GM23338 (cell line): Measurements from ENCODE around the gene NRSN2. TPM values are rescaled to one million over a fixed set of nuclear protein-coding genes. Genes with fewer than 3 reads are reported as not detected.

Source experiments
- ATAC-seq: fragments of 200-7000 bp; cut with Tn5 transposase; 3 replicates; pipeline ENCODE4 v1.9.1; 2020
- DNase-seq: peaks from one replicate; pipeline ENCODE4 v3.0.0-alpha.2; 2015; ENCODE audit warnings: low spot score
- H2AFZ ChIP-seq: fragments of 200-600 bp; sonication (generic); 2 replicates; pipeline ENCODE4 v1.8.0; 2016; ENCODE audit warnings: antibody characterized with exemption, mild to moderate bottlenecking, moderate library complexity
- H3F3A ChIP-seq: fragments of 200-600 bp; sonication (generic); replicated peaks from 2 replicates; pipeline ENCODE4 v1.8.0; 2017; ENCODE audit warnings: antibody characterized with exemption, mixed run types, low read depth
- H3K27ac ChIP-seq: fragments of 200-600 bp; sonication (generic); 2 replicates; pipeline ENCODE4 v1.6.1; 2016; ENCODE audit warnings: low read depth
- H3K27me3 ChIP-seq: fragments of 200-600 bp; sonication (generic); 2 replicates; pipeline ENCODE4 v1.8.0; 2016; ENCODE audit warnings: mild to moderate bottlenecking, mixed run types, moderate library complexity; ENCODE audit not compliant: insufficient read depth
- H3K36me3 ChIP-seq: fragments of 200-600 bp; sonication (generic); 2 replicates; pipeline ENCODE4 v1.8.0; 2016; ENCODE audit warnings: mild to moderate bottlenecking; ENCODE audit not compliant: insufficient read depth
- H3K4me1 ChIP-seq: fragments of 200-600 bp; sonication (generic); 2 replicates; pipeline ENCODE4 v1.8.0; 2016; ENCODE audit warnings: mild to moderate bottlenecking, moderate library complexity; ENCODE audit not compliant: insufficient read depth
- H3K4me2 ChIP-seq: fragments of 200-600 bp; sonication (generic); 2 replicates; pipeline ENCODE4 v1.7.1; 2017; ENCODE audit warnings: mixed run types
- H3K4me3 ChIP-seq: fragments of 200-600 bp; sonication (generic); 2 replicates; pipeline ENCODE4 v1.6.1; 2016; ENCODE audit warnings: mixed run types
- H3K79me2 ChIP-seq: fragments of 200-600 bp; sonication (generic); replicated peaks from 2 replicates; pipeline ENCODE4 v1.8.0; 2017; ENCODE audit warnings: mild to moderate bottlenecking; ENCODE audit not compliant: insufficient read depth
- H3K9me2 ChIP-seq: fragments of 200-600 bp; sonication (generic); 2 replicates; pipeline ENCODE4 v1.8.0; 2017; ENCODE audit not compliant: insufficient read depth
- H4K20me1 ChIP-seq: fragments of 200-600 bp; sonication (generic); replicated peaks from 2 replicates; pipeline ENCODE4 v1.8.0; 2017; ENCODE audit warnings: mild to moderate bottlenecking; ENCODE audit not compliant: insufficient read depth
- H3K27ac Mint-ChIP-seq: 2 replicates; pipeline ENCODE4 v1.8.0; 2020; ENCODE audit warnings: inconsistent platforms, mild to moderate bottlenecking, moderate library complexity, mixed read lengths
- H3K27me3 Mint-ChIP-seq: 3 replicates; pipeline ENCODE4 v1.8.0; 2022; ENCODE audit warnings: low read depth, mild to moderate bottlenecking, moderate library complexity, mixed read lengths, inconsistent platforms; ENCODE audit not compliant: insufficient read depth, poor library complexity
- H3K36me3 Mint-ChIP-seq: 3 replicates; pipeline ENCODE4 v1.8.0; 2021; ENCODE audit warnings: low read depth, mild to moderate bottlenecking, inconsistent platforms, moderate library complexity, mixed read lengths
- H3K4me1 Mint-ChIP-seq: 3 replicates; pipeline ENCODE4 v1.8.0; 2020; ENCODE audit warnings: mild to moderate bottlenecking, inconsistent platforms, mixed read lengths
- H3K4me3 Mint-ChIP-seq: 3 replicates; pipeline ENCODE4 v1.8.0; 2021; ENCODE audit warnings: moderate library complexity, mild to moderate bottlenecking, inconsistent platforms, mixed read lengths
- H3K9me3 Mint-ChIP-seq: 3 replicates; pipeline ENCODE4 v1.8.0; 2020; ENCODE audit warnings: moderate library complexity, mild to moderate bottlenecking, inconsistent platforms, mixed read lengths
- CREB1 ChIP-seq: fragments of 250-450 bp; sonication (Bioruptor Pico); IDR thresholded peaks from 2 replicates; pipeline ENCODE4 v1.5.0; 2020; ENCODE audit warnings: low read depth, mild to moderate bottlenecking, moderate library complexity
- EZH2 ChIP-seq: fragments of 200-600 bp; sonication (generic); IDR thresholded peaks from one replicate; pipeline ENCODE4 v1.8.0; 2017; ENCODE audit warnings: antibody characterized with exemption, mild to moderate bottlenecking, low read depth; ENCODE audit not compliant: unreplicated experiment
- NANOG ChIP-seq: IDR thresholded peaks from 2 replicates; pipeline ENCODE4 v1.6.1; 2016; ENCODE audit warnings: antibody characterized with exemption, borderline replicate concordance
- REST ChIP-seq: IDR thresholded peaks from one replicate; pipeline ENCODE4 v1.6.1; 2018; ENCODE audit warnings: antibody characterized with exemption; ENCODE audit not compliant: unreplicated experiment
- STAT1 ChIP-seq: IDR thresholded peaks from one replicate; pipeline ENCODE4 v1.6.1; 2016; ENCODE audit warnings: antibody characterized with exemption; ENCODE audit not compliant: unreplicated experiment
- ZNF114 ChIP-seq: fragments of 250-450 bp; sonication (Bioruptor Pico); IDR thresholded peaks from 2 replicates; pipeline ENCODE4 v1.5.0; 2020; ENCODE audit warnings: mild to moderate bottlenecking, moderate library complexity
- ZNF331 ChIP-seq: fragments of 250-450 bp; sonication (Bioruptor Pico); IDR thresholded peaks from 2 replicates; pipeline ENCODE4 v1.5.0; 2020; ENCODE audit warnings: low read depth, mild to moderate bottlenecking, moderate library complexity
- polyA plus RNA-seq: library from polyadenylated mRNA; unstranded; fragments of >200 nt; fragmentation: Nextera tagmentation; extraction: Ambion mirVana; gene quantifications from 2 replicates; pipeline ENCODE4 v1.2.1, GENCODE V29; 2016
- total RNA-seq: library from RNA; depleted of rRNA; stranded (reverse); fragments of >200 nt; shearing (Covaris generic); gene quantifications from 2 replicates; pipeline ENCODE4 v1.2.3, GENCODE V29; 2014
- TF ChIP-seq, protein P1 (sequence below): fragments of 250-450 bp; sonication (Bioruptor Pico); IDR thresholded peaks from 2 replicates; pipeline ENCODE4 v1.5.0; 2020; ENCODE audit warnings: mild to moderate bottlenecking, moderate library complexity

Gene NRSN2
- total and polyA plus RNA-seq, 2 experiments from 2014 or later = 14.4 to 17.9 TPM

DNA sequence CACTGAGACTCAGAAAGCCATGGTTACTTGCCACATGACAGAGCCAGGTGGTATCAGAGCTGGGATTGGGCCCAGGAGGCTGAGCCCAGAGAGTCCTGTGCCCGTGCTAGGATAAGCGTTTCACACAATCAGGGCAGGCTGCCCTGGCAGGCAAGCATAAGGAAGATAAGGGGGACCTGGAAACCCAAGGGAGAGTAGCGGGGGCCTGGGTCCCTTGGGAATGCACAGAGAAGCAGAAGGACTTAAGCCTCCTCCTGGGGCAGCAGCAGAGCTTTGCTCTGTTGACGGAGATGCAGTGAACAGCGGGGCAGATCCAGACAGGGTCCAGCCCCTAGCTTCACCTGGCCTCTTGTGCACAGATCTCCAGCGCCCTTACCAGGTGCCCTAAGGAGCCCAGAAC lies 42.3 kb downstream of the NRSN2 start:
- Histone ChIP-seq H3K79me2 (no peaks in the 10 kb centered on the region), H4K20me1 (no peaks in the 10 kb centered on the region; the same call in 1 of the 2 replicates), H3K4me1 (no peaks in the 10 kb centered on the region), H3K27me3 (no peaks in the 10 kb centered on the region), H2AFZ (no peak overlapping the region), H3K9me2 (no peaks in the 10 kb centered on the region), H3K4me3 (no peak overlapping the region), H3K36me3 (no peaks in the 10 kb centered on the region; the same call in 1 of the 2 replicates), H3K4me2 (no peak overlapping the region), H3K27ac (no peak overlapping the region), H3F3A (no peaks in the 10 kb centered on the region)
- ATAC-seq = no peak
- DNase-seq = no peak
- Mint-ChIP-seq H3K27ac (no peak overlapping the region), H3K4me1 (no peaks in the 10 kb centered on the region), H3K27me3 (peaks cover 3% of the 10 kb centered on the region), H3K36me3 (peaks cover 67% of the 10 kb centered on the region), H3K9me3 (no peaks in the 10 kb centered on the region), H3K4me3 (no peak overlapping the region)
- TF ChIP-seq NANOG (no peak), REST (no peak), ZNF114 (CRISPR knock-in tag) (no peak), EZH2 (no peak), ZNF331 (CRISPR knock-in tag) (no peak)

GRCh38 chr20:391041-391711 lies 44.3 kb downstream of the NRSN2 start:
- DNase-seq = no peak
- Mint-ChIP-seq H3K4me3 (no peak overlapping the region), H3K36me3 (peaks cover 63% of the 10 kb centered on the region), H3K27ac (no peak overlapping the region), H3K4me1 (no peaks in the 10 kb centered on the region), H3K9me3 (no peaks in the 10 kb centered on the region), H3K27me3 (peaks cover 3% of the 10 kb centered on the region)
- TF ChIP-seq ZNF114 (CRISPR knock-in tag) (no peak), STAT1 (no peak), CREB1 (no peak)
- TF ChIP-seq, protein P1, sequence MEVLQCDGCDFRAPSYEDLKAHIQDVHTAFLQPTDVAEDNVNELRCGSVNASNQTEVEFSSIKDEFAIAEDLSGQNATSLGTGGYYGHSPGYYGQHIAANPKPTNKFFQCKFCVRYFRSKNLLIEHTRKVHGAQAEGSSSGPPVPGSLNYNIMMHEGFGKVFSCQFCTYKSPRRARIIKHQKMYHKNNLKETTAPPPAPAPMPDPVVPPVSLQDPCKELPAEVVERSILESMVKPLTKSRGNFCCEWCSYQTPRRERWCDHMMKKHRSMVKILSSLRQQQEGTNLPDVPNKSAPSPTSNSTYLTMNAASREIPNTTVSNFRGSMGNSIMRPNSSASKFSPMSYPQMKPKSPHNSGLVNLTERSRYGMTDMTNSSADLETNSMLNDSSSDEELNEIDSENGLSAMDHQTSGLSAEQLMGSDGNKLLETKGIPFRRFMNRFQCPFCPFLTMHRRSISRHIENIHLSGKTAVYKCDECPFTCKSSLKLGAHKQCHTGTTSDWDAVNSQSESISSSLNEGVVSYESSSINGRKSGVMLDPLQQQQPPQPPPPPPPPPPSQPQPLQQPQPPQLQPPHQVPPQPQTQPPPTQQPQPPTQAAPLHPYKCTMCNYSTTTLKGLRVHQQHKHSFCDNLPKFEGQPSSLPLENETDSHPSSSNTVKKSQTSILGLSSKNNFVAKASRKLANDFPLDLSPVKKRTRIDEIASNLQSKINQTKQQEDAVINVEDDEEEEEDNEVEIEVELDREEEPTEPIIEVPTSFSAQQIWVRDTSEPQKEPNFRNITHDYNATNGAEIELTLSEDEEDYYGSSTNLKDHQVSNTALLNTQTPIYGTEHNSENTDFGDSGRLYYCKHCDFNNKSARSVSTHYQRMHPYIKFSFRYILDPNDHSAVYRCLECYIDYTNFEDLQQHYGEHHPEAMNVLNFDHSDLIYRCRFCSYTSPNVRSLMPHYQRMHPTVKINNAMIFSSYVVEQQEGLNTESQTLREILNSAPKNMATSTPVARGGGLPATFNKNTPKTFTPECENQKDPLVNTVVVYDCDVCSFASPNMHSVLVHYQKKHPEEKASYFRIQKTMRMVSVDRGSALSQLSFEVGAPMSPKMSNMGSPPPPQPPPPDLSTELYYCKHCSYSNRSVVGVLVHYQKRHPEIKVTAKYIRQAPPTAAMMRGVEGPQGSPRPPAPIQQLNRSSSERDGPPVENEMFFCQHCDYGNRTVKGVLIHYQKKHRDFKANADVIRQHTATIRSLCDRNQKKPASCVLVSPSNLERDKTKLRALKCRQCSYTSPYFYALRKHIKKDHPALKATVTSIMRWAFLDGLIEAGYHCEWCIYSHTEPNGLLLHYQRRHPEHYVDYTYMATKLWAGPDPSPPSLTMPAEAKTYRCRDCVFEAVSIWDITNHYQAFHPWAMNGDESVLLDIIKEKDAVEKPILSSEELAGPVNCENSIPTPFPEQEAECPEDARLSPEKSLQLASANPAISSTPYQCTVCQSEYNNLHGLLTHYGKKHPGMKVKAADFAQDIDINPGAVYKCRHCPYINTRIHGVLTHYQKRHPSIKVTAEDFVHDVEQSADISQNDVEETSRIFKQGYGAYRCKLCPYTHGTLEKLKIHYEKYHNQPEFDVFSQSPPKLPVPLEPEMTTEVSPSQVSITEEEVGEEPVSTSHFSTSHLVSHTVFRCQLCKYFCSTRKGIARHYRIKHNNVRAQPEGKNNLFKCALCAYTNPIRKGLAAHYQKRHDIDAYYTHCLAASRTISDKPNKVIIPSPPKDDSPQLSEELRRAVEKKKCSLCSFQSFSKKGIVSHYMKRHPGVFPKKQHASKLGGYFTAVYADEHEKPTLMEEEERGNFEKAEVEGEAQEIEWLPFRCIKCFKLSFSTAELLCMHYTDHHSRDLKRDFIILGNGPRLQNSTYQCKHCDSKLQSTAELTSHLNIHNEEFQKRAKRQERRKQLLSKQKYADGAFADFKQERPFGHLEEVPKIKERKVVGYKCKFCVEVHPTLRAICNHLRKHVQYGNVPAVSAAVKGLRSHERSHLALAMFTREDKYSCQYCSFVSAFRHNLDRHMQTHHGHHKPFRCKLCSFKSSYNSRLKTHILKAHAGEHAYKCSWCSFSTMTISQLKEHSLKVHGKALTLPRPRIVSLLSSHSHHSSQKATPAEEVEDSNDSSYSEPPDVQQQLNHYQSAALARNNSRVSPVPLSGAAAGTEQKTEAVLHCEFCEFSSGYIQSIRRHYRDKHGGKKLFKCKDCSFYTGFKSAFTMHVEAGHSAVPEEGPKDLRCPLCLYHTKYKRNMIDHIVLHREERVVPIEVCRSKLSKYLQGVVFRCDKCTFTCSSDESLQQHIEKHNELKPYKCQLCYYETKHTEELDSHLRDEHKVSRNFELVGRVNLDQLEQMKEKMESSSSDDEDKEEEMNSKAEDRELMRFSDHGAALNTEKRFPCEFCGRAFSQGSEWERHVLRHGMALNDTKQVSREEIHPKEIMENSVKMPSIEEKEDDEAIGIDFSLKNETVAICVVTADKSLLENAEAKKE (CRISPR knock-in tag) = no peak
- H3K4me3 ChIP-seq = no peak overlapping the region
- no peaks in the 10 kb centered on the region; the same call in 1 of the 2 replicates for H3K36me3 ChIP-seq
- no peaks in the 10 kb centered on the region for H3F3A ChIP-seq
- no peak for ATAC-seq
- H3K4me1 ChIP-seq = no peaks in the 10 kb centered on the region
- no peak overlapping the region for H3K4me2 ChIP-seq
- no peaks in the 10 kb centered on the region for H3K9me2 ChIP-seq
- no peaks in the 10 kb centered on the region; the same call in 1 of the 2 replicates for H4K20me1 ChIP-seq
- no peak overlapping the region for H3K27ac ChIP-seq
- no peak overlapping the region for H2AFZ ChIP-seq
- H3K79me2 ChIP-seq = no peaks in the 10 kb centered on the region
- no peaks in the 10 kb centered on the region for H3K27me3 ChIP-seq
